Hippocampal formation (tissue), 2 donors: Measurements from ENCODE around the gene PRR33.
"Not testable (repeated sequence)": the region's sequence is repeated elsewhere in the genome, so short reads cannot be mapped to it uniquely, and the experiment has no call there.

Experiments used
- DNase-seq, 2 donors: peaks; one replicate each; lab custom pipeline; 2025; lab: John Stamatoyannopoulos, UW

Gene PRR33

DNA sequence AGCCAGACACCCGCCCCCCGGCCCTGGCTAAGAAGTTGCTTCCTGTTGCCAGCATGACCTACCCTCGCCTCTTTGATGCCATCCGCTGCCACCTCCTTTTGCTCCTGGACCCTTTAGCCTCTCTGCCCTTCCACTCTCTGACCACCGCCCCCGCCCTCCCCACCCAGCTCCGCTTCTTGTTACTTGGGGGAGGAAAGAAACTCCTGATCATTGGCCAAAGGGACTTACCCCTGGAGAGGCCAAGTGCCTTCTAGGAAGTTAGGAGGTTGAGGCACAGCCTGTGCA is at the start of gene PRR33:
PRR33 (minus strand) TSS at position 65 of the 285 bp plus-strand sequence. CDS start 1,311 bp downstream, outside the sequence.
- no peak for DNase-seq

DNA sequence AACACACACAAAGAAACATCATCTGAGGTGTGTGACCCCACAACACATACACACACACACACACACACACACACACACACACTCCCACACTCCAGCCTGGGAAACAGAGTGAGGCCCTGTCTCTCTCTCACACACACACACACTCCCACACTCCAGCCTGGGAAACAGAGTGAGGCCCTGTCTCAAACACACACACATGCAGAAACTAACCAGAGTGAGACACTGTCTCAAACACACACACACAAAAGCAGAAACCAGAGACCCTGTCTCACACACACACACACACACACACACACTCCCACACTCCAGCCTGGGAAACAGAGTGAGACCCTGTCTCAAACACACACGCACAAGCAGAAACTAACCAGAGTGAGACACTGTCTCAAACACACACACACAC is 48.1 kb upstream of the PRR33 start:
- not testable (repeated sequence) for DNase-seq

DNA sequence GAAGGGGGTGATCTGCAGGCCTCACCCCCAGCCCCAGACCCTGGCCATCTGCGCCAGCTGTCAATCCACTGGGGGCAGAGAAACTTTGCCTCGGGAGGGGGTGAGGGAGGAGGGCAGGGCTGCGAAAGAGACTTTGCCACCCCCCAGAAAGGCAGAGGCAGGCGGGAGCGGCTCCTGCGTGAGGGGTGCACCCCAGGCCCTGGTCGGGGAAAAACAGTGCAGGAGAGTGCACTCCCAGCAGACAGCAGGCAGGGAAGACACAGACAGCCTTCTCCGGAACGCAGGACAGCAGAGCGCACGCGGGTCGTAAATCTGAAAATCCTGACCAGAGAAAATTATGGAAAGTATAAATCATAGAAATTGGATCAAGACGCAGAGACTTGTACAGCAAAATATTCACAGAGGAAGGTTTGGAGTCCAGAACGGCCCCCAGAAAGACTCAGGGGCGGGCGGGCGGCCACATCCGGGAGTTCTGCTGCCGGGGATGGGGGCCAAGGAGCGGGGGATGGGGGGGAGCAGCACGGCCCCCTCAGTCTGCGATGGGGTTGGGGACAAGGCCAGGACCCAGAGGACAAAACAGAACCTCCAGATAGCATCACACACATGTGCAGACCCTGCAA is 47.4 kb upstream of the PRR33 start:
- DNase-seq = no peak

DNA sequence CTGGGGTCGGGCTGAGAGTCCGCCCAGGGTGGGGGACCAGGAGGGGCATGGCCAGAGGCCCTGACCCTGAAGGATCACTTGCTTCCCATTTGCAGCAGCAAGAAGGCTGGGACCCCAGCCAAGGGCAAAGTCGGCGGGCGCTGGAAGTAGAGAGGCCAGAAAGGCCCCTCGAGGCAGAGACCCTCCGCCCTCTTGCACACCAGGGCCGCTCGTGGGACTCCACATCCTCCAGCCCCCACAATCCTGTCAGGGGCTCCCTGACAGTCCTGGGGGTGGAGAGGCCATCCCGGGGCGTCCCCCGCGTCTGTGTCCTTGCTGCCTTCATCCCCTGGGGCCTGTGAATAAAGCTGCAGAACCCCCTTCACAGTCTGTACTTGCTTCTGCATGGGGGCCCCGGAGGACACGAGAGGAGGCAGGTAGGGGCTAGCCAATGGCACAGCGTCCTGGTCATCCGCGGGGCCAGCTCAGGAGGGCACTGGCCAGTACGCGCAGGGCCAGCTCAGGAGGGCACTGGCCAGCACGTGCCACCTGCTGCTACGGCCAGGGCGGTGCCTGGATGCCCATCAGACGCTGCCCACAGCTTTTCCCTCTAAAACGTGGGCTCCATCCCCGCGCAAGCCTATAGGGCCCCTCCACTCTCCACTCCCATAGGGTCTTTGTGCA is 46.8 kb upstream of the PRR33 start:
- DNase-seq = no peak

DNA sequence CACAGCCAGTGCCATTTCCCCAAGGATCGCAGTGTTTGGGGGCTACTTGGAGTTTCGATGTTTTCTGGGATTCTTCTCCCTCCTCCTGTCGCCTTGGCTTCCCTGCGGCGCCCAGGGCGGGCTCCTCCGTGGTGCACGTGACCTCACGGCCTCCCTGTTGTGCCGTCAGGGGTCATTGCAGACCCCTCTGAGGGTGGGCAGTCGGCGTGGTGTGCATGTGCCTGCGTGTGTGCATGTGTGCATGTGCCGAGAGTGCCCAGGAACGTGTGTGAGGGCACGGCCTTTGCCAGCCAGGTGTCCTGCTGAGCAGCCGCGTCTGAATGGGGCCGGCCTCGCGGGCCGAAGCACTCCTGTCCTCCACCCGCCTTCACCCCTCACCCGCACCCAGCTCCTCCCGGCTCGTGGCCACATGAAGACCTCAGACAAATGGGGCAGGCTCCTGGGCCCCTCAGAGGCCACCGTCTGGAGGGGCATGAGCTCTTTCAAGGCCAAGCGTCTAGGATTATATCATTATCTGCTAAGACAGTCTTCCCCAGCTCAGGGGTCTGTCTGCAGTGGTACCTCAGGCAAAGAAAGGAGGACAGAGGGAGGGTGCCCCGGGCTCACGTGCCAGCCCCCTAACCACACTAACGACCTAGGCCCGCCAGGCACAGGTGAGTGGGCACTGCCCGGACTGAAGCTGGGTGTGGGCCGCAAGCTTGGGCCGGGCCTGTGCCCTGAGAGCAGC is 46.1 kb upstream of the PRR33 start:
- DNase-seq = no peak

DNA sequence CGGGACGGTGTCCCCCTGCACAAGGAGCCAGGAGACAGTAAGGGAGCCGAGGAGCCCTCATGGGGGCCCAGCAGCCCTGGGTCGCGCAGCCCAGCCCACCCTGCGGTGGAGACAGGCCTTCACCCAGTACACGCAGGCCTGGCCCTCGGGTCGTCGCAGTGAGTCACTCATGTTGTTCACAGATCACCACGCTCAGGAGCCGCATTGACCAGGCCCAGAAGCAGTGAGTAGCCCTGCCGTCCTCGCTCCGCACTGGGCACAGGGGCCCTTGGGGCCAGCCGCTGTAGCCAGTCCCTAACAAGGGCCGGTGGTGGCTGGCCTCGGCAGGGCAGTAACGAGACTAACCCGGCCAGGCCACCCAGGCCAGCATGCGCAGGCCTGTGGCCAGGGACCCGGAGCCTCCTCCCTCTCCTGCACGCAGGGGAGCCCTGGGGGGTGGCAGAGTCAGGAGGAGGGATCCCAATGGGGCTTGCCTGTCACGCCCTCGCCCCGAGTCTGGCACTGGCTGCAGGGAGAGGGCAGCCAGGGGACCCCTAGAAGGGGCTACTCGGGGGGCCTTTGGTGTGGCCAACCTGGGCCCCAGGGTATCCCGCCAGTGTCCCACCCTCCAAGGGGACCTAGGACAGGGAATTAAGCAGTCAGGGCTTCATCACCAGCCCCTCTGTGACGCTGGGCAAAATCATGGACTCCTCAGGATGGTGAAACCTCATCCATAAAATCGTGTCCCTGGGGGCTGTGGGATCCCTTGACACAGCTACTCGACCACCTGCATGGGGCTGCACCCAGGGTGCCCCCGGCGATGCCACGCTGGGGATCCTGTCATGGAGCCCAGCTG is 45.3 kb upstream of the PRR33 start:
- no peak for DNase-seq

DNA sequence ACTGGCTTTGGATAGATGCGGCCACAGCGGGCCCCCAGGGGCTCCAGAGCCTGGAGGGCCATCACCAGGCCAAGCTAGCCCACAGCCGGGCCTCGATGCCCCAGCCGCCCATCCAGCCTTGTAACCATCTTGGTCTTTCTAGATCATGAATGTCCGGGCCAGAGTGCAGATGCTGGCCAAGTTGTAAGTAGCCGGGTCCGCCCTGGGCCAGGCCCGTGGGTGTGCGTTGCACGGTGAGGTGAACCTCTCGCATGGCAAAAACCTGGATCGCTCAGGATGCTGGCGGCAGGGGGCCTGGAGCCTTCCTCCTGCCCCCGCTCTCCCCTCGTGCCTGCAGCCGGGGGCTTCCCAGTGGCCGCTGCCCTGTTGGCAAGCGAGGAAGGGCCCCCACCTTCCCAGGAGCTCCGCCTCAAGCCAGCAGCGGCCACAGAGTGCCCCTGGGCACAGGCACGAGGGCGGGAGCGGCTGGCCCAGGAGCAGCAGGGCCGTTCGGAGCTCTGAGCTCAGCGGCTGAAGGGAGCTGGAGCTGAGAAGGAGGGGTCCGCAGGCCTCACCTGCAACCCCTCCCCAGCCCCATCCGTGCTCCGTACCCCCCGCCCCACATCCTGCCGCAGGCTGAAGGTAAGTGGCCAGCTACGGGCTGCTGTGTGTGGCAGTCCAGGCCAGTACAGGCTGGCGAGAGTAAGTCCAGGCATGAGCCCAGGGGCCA is 44.5 kb upstream of the PRR33 start:
- no peak for DNase-seq

DNA sequence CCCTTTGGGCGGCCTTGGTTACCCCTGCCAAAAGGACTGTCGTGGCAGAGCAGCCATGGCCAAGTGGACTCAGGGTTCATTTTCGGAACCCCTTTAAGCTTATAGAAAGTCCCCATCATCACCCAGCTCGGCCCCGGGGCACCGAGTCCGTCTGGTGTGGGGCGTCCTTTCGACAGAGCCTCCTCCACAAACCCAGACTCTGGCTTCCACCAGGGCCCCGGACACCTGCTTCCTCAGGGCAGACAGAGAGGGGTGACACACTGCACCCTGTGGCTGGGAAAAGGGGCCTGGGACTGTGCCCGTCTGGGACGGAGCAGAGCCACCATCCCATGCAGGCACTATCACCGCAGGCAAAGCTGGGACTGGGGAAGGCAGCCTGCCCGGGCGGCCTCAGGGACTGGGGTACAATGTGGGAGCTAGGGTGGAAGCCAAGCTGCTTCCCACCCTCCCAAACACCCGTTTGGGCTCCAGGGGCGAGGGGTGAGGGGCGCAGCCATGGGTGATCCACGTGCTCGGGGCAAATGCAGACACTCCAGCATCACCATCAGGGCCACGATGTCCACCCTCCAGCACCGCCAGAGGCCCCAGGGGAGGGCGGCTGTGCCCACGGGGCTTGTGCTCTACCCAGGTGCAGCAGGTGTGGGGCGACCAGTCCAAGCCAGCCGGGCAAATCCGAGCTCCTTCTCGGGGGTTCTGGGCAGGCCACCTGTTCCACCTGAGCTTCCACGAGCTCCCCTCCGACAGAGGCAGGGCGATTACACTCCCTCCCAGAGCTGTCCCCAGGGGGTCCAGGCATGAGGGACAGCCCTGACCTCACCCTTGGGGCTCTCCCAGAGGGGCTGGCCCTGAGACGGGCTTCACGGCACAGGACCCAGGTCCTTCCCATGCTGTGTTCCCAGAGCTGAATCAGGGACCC is 43.7 kb upstream of the PRR33 start:
- no peak for DNase-seq

DNA sequence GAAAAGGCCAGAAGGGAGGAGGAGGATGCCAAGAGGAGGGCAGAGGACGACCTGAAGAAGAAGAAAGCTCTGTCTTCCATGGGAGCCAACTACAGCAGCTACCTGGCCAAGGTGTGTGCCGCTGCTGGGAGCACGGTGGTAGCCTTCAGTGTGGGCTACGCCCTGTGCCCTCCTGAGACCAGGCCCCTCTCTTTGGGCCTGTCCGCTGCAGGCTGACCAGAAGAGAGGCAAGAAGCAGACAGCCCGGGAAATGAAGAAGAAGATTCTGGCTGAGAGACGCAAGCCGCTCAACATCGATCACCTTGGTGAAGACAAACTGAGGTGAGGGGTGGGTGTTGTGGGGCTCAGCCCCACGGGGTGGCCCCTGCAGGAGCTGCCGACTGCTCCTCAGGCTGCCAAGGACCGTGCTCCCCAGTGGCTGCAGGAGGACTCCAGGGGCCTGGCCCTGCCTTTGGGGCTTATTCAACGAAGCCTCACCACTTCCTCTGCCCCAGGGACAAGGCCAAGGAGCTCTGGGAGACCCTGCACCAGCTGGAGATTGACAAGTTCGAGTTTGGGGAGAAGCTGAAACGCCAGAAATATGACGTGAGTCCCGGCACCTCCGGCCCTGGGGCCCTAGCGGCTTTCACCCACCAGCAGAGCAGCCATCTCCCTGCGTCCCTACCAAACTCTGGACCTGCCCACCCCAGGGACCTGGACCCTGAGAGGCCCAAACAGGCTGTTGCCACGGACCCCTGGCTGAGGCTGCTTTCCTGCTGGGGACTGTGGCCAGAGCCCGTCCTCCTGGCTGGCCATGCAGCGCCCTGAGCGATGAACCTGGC is 42.9 kb upstream of the PRR33 start:
- DNase-seq = no peak

DNA sequence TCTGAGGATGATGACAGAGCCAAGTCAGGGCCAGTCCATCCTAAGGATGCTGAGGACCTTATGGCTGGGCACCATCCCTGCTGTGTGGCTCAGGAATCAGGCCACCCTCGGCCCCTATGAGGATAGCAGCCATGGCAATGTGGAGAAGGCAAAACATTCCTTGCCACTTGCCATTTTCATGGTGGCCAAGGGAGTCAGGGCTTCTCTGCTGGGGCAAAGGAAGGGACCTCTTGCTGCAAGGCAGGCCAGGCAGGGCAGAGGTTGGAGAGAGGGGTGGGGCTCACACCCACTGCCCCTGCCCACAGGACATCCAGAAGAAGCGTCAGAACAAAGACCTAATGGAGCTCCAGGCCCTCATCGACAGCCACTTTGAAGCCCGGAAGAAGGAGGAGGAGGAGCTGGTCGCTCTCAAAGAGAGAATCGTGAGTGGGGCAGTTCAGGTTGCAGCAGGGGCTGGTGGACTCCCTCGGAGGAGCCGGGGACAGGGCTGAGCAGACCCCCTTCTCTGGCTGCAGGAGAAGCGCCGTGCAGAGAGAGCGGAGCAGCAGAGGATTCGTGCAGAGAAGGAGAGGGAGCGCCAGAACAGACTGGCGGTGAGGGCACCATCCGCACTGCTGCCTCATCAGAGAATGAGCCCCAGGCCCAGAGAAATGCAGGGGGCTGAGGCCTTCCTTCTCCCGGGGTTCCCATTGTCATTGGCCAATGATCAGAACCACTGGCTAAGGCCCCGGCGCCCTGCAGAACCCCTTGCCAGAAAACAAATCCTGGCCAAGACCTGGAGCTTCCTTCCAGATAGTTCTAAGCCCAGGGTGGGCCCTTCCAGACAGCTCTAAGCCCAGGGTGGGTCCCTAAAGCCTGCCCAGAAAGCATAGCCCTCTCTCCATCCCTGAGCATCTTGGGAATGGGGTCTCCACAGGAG is 42.0 kb upstream of the PRR33 start:
- no peak for DNase-seq

DNA sequence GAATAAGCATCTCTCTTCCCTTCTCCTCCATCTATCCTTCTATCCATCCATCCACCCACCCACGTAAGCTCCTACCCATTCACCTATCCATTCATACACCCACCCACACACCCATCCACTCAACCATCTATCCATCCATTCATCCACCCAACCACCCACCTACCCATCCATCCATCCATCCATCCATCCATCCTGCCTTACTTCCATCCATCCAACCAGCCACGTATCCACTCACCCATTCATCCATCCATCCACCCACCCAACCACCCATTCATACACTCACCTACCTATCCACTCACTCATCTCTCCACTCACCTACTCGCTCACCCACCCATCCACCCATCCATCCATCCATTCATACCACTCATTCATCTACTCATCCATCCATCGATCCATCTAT is 41.0 kb upstream of the PRR33 start:
- DNase-seq = no peak

DNA sequence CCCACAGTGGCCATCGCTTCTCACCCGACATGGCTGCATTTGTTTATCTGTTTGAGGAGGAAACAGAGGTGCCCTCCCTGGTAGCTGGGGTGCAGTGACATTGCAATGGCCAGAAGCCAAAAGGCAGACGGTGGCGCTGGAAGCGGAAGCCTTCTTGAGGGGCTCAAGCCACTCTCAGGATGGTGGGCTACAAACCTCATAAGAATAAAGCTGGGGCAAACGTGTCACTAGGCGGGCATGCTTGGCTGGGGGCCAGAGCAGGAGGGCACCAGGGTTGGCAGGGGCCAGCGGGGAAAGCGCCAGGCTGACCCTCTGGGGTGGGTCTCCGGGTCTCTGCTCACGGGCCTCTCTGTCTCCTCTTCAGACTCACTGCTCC is 40.4 kb upstream of the PRR33 start:
- no peak for DNase-seq

DNA sequence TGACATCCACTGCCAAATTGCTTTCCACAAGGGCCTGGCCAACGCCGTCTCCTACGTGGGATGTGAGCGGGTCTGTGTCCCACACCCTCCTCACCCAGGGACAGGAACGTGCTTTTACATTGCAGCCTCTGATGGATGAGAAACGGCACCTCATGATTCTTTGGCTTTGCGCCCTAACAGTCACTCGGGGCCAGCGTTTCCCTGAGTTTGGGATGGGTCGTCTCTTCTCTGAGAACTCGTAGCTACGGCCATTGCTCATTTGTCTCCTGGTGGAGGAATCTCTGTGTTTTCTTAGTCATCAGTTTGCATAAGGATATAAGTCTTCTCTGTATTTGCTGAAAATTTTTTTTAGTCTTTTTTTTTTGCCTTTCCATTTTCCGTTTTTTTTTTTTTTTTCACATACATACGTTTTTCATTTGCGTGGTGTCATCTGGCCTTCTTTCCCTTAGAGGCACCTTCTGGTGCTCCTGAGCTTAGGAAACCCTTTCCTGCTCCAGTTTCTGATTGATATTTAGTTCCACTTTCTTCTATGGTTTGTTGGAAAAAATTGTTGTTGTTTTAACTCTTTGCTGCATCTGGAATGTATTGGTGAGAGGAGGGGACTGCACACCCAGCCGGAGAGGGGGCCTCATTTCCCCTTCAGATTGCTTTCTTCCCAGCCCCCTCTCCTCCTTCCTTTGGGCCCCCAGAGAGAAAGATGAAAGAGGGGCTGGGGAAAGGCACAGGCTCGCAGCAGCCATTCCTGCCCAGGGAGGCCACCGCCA is 39.8 kb upstream of the PRR33 start:
- DNase-seq = no peak

DNA sequence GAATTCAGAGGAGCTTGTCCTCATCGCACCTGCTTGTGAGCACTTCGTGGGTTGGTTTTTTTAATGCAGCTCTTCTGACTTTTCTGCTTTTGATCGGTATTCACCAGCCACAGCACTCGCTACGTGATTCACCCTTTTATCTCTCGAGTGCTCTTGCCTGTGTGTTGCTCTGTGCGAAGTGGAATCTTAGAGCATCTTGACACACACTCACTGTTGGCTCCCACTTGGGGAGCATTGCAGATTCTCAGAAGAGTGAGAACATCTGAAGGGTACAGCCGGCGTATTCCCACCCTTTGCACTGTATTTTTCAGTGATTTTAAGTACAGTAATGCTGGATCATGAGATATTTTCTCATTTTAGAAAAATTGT is 38.8 kb upstream of the PRR33 start:
- no peak for DNase-seq

DNA sequence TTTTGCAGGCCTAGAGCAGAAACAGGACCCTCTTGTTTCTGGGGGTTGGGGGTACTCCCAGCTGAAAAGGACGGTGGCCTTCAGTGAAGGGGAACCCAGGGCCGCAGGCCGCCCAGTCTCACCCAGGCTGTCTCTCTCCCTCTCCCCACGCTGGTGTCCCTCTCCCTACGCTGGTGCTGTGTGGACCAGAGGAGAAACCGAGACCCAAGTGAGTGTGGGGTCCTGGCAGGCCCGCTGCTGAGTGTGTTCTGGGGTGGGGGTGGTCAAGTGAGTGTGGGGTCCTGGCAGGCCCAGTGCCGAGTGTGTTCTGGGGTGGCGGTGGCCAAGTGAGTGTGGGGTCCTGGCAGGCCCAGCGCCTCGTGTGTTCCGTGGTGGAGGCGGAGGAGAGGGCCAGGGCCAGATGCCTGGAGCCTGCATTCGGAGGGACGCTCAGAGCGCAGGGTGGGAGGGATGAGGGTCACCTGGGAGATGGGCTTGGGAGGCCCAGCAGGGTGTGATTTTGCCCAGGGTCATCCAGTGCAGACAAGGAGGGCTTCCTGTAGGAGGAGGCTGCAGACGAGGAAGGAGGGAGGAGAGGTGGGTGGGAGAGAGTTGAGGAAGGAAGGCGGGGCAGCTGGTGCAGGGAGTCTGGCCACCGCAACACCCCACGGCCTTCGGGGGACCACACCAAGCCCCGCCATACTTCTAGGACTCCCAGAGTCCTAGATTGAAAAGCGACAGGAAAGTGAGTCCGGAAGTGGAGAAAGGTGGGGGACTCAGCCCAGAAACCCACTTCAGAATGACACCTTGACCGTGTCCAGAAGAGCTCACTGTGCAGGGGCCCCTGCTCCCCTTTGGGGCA is 38.1 kb upstream of the PRR33 start:
- no peak for DNase-seq

DNA sequence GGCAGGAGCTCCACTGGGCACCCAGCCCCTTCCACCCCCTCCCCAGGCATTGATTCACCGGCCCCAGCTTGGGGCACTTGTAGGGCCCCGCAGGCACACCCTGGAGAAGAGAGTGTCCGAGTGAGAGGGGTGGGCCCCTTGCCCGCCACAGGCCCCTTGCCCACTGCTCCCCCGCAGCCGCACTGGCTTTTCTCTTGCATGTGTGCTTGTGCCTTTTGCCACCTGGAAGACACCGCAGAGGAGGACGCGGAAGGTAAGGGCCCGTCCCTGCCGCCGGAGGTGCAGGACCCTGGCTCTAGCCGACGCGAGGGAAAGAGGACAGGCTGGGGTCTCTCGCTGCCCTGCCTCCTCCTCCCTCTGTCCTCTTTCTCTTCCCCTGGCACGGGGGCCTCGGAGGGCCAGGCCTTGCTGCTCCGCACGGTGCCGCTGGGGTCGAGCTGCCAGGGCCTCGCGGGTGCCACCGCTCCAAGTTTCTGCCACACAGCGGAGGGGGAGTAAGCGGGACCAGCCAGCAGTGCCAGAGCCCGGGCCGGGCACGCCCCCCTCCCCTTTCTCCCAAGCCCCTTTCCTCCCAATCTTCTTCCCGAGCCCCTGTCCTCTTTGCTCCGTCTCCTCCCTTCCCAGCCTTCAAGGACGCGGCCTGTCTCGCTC is 37.3 kb upstream of the PRR33 start:
- no peak for DNase-seq

DNA sequence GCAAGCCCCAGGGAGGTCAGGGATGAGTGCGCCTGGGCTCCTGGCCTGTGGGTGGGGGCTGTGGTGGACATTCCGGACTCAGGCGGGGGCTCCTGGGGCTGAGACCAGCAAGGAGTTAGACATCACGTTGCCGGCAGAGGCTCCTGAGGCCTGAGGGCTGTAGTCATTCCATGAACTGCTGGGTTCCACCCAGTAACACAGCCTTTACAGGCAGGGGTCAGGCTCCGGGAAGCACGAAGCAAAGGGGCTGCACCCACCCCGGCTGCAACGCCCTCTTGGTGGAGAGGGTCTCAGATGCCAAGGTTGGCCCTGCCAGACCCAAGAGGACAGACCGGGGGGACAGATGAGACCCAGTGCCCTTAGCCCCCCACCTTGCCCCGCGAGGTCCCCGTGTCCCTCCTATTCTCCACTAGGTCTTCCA is 36.8 kb upstream of the PRR33 start:
- no peak for DNase-seq
